ENCODE data around the gene HFM1.

GRCh38 chr1:91308544-91308943 lies 96.1 kb downstream of the HFM1 start:
- no peak for TF ChIP-seq ZFP30 (CRISPR knock-in tag; IDR thresholded peaks at IDR 0.05)
- TF ChIP-seq, protein P1, sequence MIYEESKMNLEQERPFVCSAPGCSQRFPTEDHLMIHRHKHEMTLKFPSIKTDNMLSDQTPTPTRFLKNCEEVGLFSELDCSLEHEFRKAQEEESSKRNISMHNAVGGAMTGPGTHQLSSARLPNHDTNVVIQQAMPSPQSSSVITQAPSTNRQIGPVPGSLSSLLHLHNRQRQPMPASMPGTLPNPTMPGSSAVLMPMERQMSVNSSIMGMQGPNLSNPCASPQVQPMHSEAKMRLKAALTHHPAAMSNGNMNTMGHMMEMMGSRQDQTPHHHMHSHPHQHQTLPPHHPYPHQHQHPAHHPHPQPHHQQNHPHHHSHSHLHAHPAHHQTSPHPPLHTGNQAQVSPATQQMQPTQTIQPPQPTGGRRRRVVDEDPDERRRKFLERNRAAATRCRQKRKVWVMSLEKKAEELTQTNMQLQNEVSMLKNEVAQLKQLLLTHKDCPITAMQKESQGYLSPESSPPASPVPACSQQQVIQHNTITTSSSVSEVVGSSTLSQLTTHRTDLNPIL (CRISPR knock-in tag; IDR thresholded peaks at IDR 0.05; ENCODE audit: low read depth): no peak
- TF ChIP-seq OSR1 (CRISPR knock-in tag; IDR thresholded peaks at IDR 0.05): no peak
- TF ChIP-seq ISL1 (CRISPR knock-in tag; IDR thresholded peaks at IDR 0.05): no peak
- TF ChIP-seq PATZ1 (CRISPR knock-in tag; IDR thresholded peaks at IDR 0.05; ENCODE audit: borderline replicate concordance): no peak
- TF ChIP-seq ZC3H10 (CRISPR knock-in tag; IDR thresholded peaks at IDR 0.05): no peak
- no peak for TF ChIP-seq ZNF565 (CRISPR knock-in tag; conservative IDR thresholded peaks at IDR 0.05; ENCODE audit: low read depth)
- TF ChIP-seq, protein P2, sequence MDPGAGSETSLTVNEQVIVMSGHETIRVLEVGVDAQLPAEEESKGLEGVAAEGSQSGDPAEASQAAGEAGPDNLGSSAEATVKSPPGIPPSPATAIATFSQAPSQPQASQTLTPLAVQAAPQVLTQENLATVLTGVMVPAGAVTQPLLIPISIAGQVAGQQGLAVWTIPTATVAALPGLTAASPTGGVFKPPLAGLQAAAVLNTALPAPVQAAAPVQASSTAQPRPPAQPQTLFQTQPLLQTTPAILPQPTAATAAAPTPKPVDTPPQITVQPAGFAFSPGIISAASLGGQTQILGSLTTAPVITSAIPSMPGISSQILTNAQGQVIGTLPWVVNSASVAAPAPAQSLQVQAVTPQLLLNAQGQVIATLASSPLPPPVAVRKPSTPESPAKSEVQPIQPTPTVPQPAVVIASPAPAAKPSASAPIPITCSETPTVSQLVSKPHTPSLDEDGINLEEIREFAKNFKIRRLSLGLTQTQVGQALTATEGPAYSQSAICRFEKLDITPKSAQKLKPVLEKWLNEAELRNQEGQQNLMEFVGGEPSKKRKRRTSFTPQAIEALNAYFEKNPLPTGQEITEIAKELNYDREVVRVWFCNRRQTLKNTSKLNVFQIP (CRISPR knock-in tag; IDR thresholded peaks at IDR 0.05; ENCODE audit: borderline replicate concordance, low read depth): no peak
- no peak for TF ChIP-seq ARNTL (CRISPR knock-in tag; IDR thresholded peaks at IDR 0.05; ENCODE audit: borderline replicate concordance, low read depth)
- no peak for TF ChIP-seq TOX (CRISPR knock-in tag; IDR thresholded peaks at IDR 0.05; ENCODE audit: borderline replicate concordance)
